ENCODE measurements around the gene MTA1. TPM values are rescaled to one million over a fixed set of nuclear protein-coding genes. Genes with fewer than 3 reads are reported as not detected.

Gene MTA1
- total RNA-seq, 1 experiment from 2014 or later = 166 TPM

DNA sequence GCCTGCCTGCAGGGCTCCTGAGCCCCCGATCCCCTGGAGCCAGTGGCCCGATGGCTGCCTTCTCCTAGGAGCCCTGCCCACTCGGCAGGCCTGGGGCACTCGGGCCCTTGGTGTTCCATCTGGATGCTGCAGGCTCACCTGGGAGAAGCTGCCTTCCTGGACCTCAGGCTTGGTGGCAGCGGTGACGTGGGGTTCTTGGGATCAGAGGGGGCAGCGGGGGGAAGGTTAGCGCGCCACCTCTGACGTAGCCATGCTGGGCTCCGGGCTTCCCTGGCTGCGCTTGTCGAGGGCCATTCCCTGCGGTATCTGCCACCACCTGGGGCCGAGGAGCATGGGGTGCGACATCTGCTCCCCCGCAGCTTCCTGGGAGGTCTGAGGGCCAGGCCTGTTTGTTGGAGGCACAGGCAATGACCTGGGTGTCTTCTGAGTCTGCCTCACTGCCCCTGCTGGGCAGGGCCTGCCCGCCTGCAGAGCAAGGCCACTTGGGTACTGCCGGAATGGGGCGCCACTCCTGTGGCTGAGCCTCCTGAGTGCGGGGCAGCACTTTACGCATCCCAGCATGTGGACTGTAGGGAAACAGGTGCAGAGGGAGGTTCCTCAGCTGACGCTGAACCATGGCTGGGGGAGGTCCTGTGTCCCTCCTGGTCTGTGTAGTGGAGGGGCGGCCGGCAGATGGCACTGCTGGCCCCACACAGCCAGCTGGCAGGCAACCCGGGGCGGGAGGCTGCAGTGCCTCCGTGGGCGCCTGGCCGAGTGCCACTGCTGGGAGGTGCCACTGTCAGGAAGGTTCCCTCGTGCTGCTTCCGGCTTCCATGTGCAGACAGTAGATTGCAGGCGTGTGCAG, 20.3 kb downstream of the MTA1 start:
- no peaks in the 10 kb centered on the region for H3K27me3 Mint-ChIP-seq (ENCODE audit: insufficient read depth, unreplicated experiment)
- H3K27ac Mint-ChIP-seq (ENCODE audit: low read depth, unreplicated experiment) = no peak overlapping the region
- peak; percentile 57 for DNase-seq (ENCODE audit: unreplicated experiment)
- CTCF ChIA-PET = interaction anchor here (0.6 to 1.0 kb wide), 2 partner anchors 9 to 71 kb away, joined by 3 to 4 read pairs; no protein-coding TSS in a partner anchor
- H3K4me3 Mint-ChIP-seq (ENCODE audit: unreplicated experiment) = no peak overlapping the region
- no peaks in the 10 kb centered on the region for H3K9me3 Mint-ChIP-seq (ENCODE audit: unreplicated experiment)
- H3K4me1 Mint-ChIP-seq (ENCODE audit: insufficient read depth, unreplicated experiment) = peaks cover 15% of the 10 kb centered on the region
- intact Hi-C loops (cut with micrococcal nuclease) = no loop called here
- TF ChIP-seq CTCF (IDR thresholded peaks at IDR 0.05; ENCODE audit: unreplicated experiment) = peak; percentile 29
- POLR2A ChIA-PET = no interaction called here
- BruUV-seq (replicated peaks) = no TSS peak
- peaks cover 7% of the 10 kb centered on the region for H3K36me3 Mint-ChIP-seq (ENCODE audit: insufficient read depth, unreplicated experiment)

- ChIA-PET CTCF (interaction anchor here (1.0 kb wide), 1 partner anchor 71 kb away, joined by 3 read pairs; no protein-coding TSS in a partner anchor), POLR2A (no interaction called here)
- H3K27ac Mint-ChIP-seq (ENCODE audit: low read depth, unreplicated experiment) = no peak overlapping the region
Observed at GRCh38 chr14:105440554-105440900, 20.9 kb downstream of the MTA1 start.

GRCh38 chr14:105440992-105441391, 21.4 kb downstream of the MTA1 start:
- POLR2A ChIA-PET = no interaction called here
- no peak for TF ChIP-seq CTCF (IDR thresholded peaks at IDR 0.05; ENCODE audit: unreplicated experiment)
- peaks cover 11% of the 10 kb centered on the region for H3K4me1 Mint-ChIP-seq (ENCODE audit: insufficient read depth, unreplicated experiment)
- H3K27me3 Mint-ChIP-seq (ENCODE audit: insufficient read depth, unreplicated experiment) = no peaks in the 10 kb centered on the region
- DNase-seq (ENCODE audit: unreplicated experiment) = no peak
- CTCF ChIA-PET = interaction anchor here (0.8 kb wide), 1 partner anchor 49 kb away, joined by 3 read pairs; no protein-coding TSS in a partner anchor
- no peak overlapping the region for H3K27ac Mint-ChIP-seq (ENCODE audit: low read depth, unreplicated experiment)
- H3K9me3 Mint-ChIP-seq (ENCODE audit: unreplicated experiment) = no peaks in the 10 kb centered on the region
- H3K4me3 Mint-ChIP-seq (ENCODE audit: unreplicated experiment) = no peak overlapping the region
- no TSS peak for BruUV-seq (replicated peaks)
- intact Hi-C loops (cut with micrococcal nuclease) = no loop called here
- H3K36me3 Mint-ChIP-seq (ENCODE audit: insufficient read depth, unreplicated experiment) = peaks cover 7% of the 10 kb centered on the region

More at GRCh38 chr14:105440554-105440900, 20.9 kb downstream of the MTA1 start:
- H3K36me3 Mint-ChIP-seq (ENCODE audit: insufficient read depth, unreplicated experiment) = peaks cover 7% of the 10 kb centered on the region
- no peak overlapping the region for H3K4me3 Mint-ChIP-seq (ENCODE audit: unreplicated experiment)
- intact Hi-C loops (cut with micrococcal nuclease) = no loop called here
- no peak for TF ChIP-seq CTCF (IDR thresholded peaks at IDR 0.05; ENCODE audit: unreplicated experiment)
- peaks cover 15% of the 10 kb centered on the region for H3K4me1 Mint-ChIP-seq (ENCODE audit: insufficient read depth, unreplicated experiment)
- H3K9me3 Mint-ChIP-seq (ENCODE audit: unreplicated experiment) = no peaks in the 10 kb centered on the region
- no peak for DNase-seq (ENCODE audit: unreplicated experiment)
- no TSS peak for BruUV-seq (replicated peaks)
- H3K27me3 Mint-ChIP-seq (ENCODE audit: insufficient read depth, unreplicated experiment) = no peaks in the 10 kb centered on the region

GRCh38 chr14:105442125-105442524, 22.5 kb downstream of the MTA1 start:
- Mint-ChIP-seq H3K27me3 (ENCODE audit: insufficient read depth, unreplicated experiment) (no peaks in the 10 kb centered on the region), H3K4me3 (ENCODE audit: unreplicated experiment) (no peak overlapping the region), H3K4me1 (ENCODE audit: insufficient read depth, unreplicated experiment) (peaks cover 6% of the 10 kb centered on the region), H3K9me3 (ENCODE audit: unreplicated experiment) (no peaks in the 10 kb centered on the region), H3K36me3 (ENCODE audit: insufficient read depth, unreplicated experiment) (peaks cover 7% of the 10 kb centered on the region), H3K27ac (ENCODE audit: low read depth, unreplicated experiment) (peak overlapping the region; percentile 80)
- intact Hi-C loops (cut with micrococcal nuclease) = no loop called here
- no peak for DNase-seq (ENCODE audit: unreplicated experiment)
- POLR2A ChIA-PET = no interaction called here
- CTCF ChIA-PET = no interaction called here
- no peak for TF ChIP-seq CTCF (IDR thresholded peaks at IDR 0.05; ENCODE audit: unreplicated experiment)
- no TSS peak for BruUV-seq (replicated peaks)

Measured in MCF 10A (cell line).